Liver (tissue), 9 donors: Measurements from ENCODE around the gene CHST12. TPM values are rescaled to one million over a fixed set of nuclear protein-coding genes. Genes with fewer than 3 reads are reported as not detected.

Experiments used
- DNase-seq: peaks from one replicate; pipeline ENCODE4 v3.0.0-alpha.2; 2017; ENCODE audit warnings: low spot score
- H3K27ac ChIP-seq, 2 donors: one replicate each; pipeline ENCODE4 v1.7.0; 2013; ENCODE audit warnings: inconsistent platforms in 2 of 2, low read length in 2 of 2, control low read depth in 1 of 2, low read depth in 1 of 2, mild to moderate bottlenecking in 1 of 2
- H3K27me3 ChIP-seq, 4 donors: one replicate each; pipeline versions ENCODE4 v1.6.1 to v1.7.0; 2013; ENCODE audit warnings: low read length in 3 of 4, inconsistent platforms in 1 of 4, mild to moderate bottlenecking in 1 of 4, moderate library complexity in 1 of 4; ENCODE audit not compliant: control insufficient read depth in 4 of 4, insufficient read depth in 4 of 4
- H3K36me3 ChIP-seq, 4 donors: one replicate each; pipeline versions ENCODE4 v1.6.1 to v1.7.0; 2013; ENCODE audit warnings: low read length in 3 of 4, mild to moderate bottlenecking in 3 of 4, low read depth in 1 of 4, moderate library complexity in 1 of 4; ENCODE audit not compliant: control insufficient read depth in 4 of 4, insufficient read depth in 3 of 4
- H3K4me1 ChIP-seq, 4 donors: one replicate each; pipeline versions ENCODE4 v1.6.1 to v1.7.0; 2013; ENCODE audit warnings: low read length in 3 of 4, mild to moderate bottlenecking in 3 of 4, moderate library complexity in 1 of 4; ENCODE audit not compliant: control insufficient read depth in 4 of 4, insufficient read depth in 4 of 4
- H3K4me3 ChIP-seq, 3 donors: one replicate each; pipeline versions ENCODE4 v1.6.1 to v1.7.0; 2013; ENCODE audit warnings: low read length in 3 of 3, control low read depth in 1 of 3, low read depth in 1 of 3, mild to moderate bottlenecking in 1 of 3
- H3K9ac ChIP-seq, 2 donors: one replicate each; pipeline ENCODE4 v1.7.0; 2013; ENCODE audit warnings: low read length in 2 of 2, mild to moderate bottlenecking in 2 of 2, moderate library complexity in 2 of 2, control low read depth in 1 of 2, low read depth in 1 of 2
- H3K9me3 ChIP-seq, 4 donors: one replicate each; pipeline versions ENCODE4 v1.6.1 to v1.7.0; 2013; ENCODE audit warnings: low read length in 3 of 4; ENCODE audit not compliant: control insufficient read depth in 4 of 4
- ATF3 ChIP-seq: IDR thresholded peaks from 2 replicates; pipeline ENCODE4 v1.6.1; 2016; ENCODE audit warnings: antibody characterized with exemption
- FOXA1 ChIP-seq: IDR thresholded peaks from 2 replicates; pipeline ENCODE4 v1.6.1; 2016; ENCODE audit warnings: antibody characterized with exemption
- FOXA2 ChIP-seq: IDR thresholded peaks from 2 replicates; pipeline ENCODE4 v1.6.1; 2016; ENCODE audit warnings: antibody characterized with exemption
- HNF4A ChIP-seq, 2 donors: conservative IDR thresholded peaks; 2 replicates each; pipeline ENCODE4 v1.6.1; 2016; ENCODE audit warnings: antibody characterized with exemption in 2 of 2, mild to moderate bottlenecking in 2 of 2
- HNF4G ChIP-seq: IDR thresholded peaks from 2 replicates; pipeline ENCODE4 v1.6.1; 2016; ENCODE audit warnings: antibody characterized with exemption
- JUND ChIP-seq, 2 donors: IDR thresholded peaks; 2 replicates each; pipeline ENCODE4 v1.6.1; 2016; ENCODE audit warnings: antibody characterized with exemption in 2 of 2
- MAX ChIP-seq: IDR thresholded peaks from 2 replicates; pipeline ENCODE4 v1.6.1; 2016; ENCODE audit warnings: antibody characterized with exemption
- RAD21 ChIP-seq, 2 donors: IDR thresholded peaks; 2 replicates each; pipeline ENCODE4 v1.6.1; 2016; ENCODE audit warnings: antibody characterized with exemption in 2 of 2, mild to moderate bottlenecking in 2 of 2
- REST ChIP-seq: IDR thresholded peaks from 2 replicates; pipeline ENCODE4 v1.6.1; 2016; ENCODE audit warnings: antibody characterized with exemption, mild to moderate bottlenecking
- SP1 ChIP-seq: IDR thresholded peaks from 2 replicates; pipeline ENCODE4 v1.6.1; 2018; ENCODE audit warnings: antibody characterized with exemption, mild to moderate bottlenecking
- TAF1 ChIP-seq: conservative IDR thresholded peaks from 2 replicates; pipeline ENCODE4 v1.6.1; 2016; ENCODE audit warnings: antibody characterized with exemption, mild to moderate bottlenecking
- YY1 ChIP-seq: IDR thresholded peaks from 2 replicates; pipeline ENCODE4 v1.6.1; 2016; ENCODE audit warnings: antibody characterized with exemption, mild to moderate bottlenecking
- ZBTB33 ChIP-seq: IDR thresholded peaks from 2 replicates; pipeline ENCODE4 v1.6.1; 2016; ENCODE audit warnings: antibody characterized with exemption
- WGBS: extraction: QIAGEN DNeasy Blood & Tissue Kit; methylation state at CpG from one replicate; pipeline ENCODE4 v1.1.7; 2013; 5-methylcytosine and 5-hydroxymethylcytosine counted together
- polyA plus RNA-seq, 2 donors: library from polyadenylated mRNA; stranded (reverse) in 1 of 2; unstranded in 1 of 2; fragments of 200-250 nt in 1 of 2; fragments of >200 nt in 1 of 2; fragmentation: Nextera tagmentation in 1 of 2; extraction: Ambion mirVana in 1 of 2; gene quantifications; one replicate each; pipeline versions ENCODE4 v1.2.1 to v1.2.3, GENCODE V29; 2013 to 2015
- total RNA-seq, 2 donors: library from RNA; depleted of rRNA; stranded (reverse); fragments of >200 nt; gene quantifications; one replicate each; pipeline ENCODE4 v1.2.3, GENCODE V29; 2014
- donor health status: healthy.
- donor health status: healthy.
- donor health status: healthy.
- donor health status: healthy.
- donor health status: healthy.

CHST12 gene
- total and polyA plus RNA-seq, 4 donors, result 3.2 to 11.9 (median 5.2) TPM

GRCh38 chr7:2354939-2355704, 48.3 kb upstream of the CHST12 start:
- under 1% methylated on average over 92 of the region's 92 CpGs for whole genome bisulfite sequencing

GRCh38 chr7:2355705-2356008, 47.8 kb upstream of the CHST12 start:
- peaks cover 11 to 30% (median 21%) of the 10 kb centered on the region in 4 donors for H3K4me1 ChIP-seq
- no peak for DNase-seq
- H3K9me3 ChIP-seq, result no peaks in the 10 kb centered on the region
- peak overlapping the region; percentile 2 to 79 for H3K9ac ChIP-seq
- no peaks in the 10 kb centered on the region for H3K27me3 ChIP-seq
- H3K4me3 ChIP-seq, result peak overlapping the region; percentile 79 to 99 (median 80)
- H3K27ac ChIP-seq, result no peak overlapping the region
- H3K36me3 ChIP-seq, result peaks cover 0 to 9% (median 5%) of the 10 kb centered on the region in 4 donors
- 3% methylated on average over 9 of the region's 9 CpGs for WGBS
- TF ChIP-seq FOXA2 (no peak), HNF4G (no peak), JUND (IDR thresholded peaks at IDR 0.05) (no peak), TAF1 (no peak), YY1 (no peak), ZBTB33 (no peak), FOXA1 (no peak), SP1 (no peak)

More at GRCh38 chr7:2354939-2355704, 48.3 kb upstream of the CHST12 start:
- no peak for TF ChIP-seq REST
- TF ChIP-seq YY1, result no peak
- no peak for TF ChIP-seq FOXA2
- no peak for TF ChIP-seq RAD21 (IDR thresholded peaks at IDR 0.05)
- TF ChIP-seq MAX, result no peak
- no peak for TF ChIP-seq HNF4A (conservative IDR thresholded peaks at IDR 0.05)
- no peak for TF ChIP-seq TAF1
- no peak for TF ChIP-seq ZBTB33
- no peak for TF ChIP-seq ATF3
- peak; percentile 49 for DNase-seq
- H3K27me3 ChIP-seq, result no peaks in the 10 kb centered on the region
- peak overlapping the region; percentile 79 to 99 (median 80) for H3K4me3 ChIP-seq
- H3K9ac ChIP-seq, result peak overlapping the region; percentile 2 to 79
- peaks cover 0 to 9% (median 3%) of the 10 kb centered on the region in 4 donors for H3K36me3 ChIP-seq
- peaks cover 11 to 30% (median 21%) of the 10 kb centered on the region in 4 donors for H3K4me1 ChIP-seq
- H3K9me3 ChIP-seq, result no peaks in the 10 kb centered on the region
- peak overlapping the region in 1 of 2 donors; percentile 31 for H3K27ac ChIP-seq
